NCI-H187 treated with DMSO at 0.1 percent for 48 hours (cell line): Measurements from ENCODE around the gene ZNF217.
A peak's percentile ranks its signal among the peaks of the same experiment; 100 is the strongest.
"Not testable (repeated sequence)": the region's sequence is repeated elsewhere in the genome, so short reads cannot be mapped to it uniquely, and the experiment has no call there.

ENCODE experiments used
- DNase-seq: peaks from one replicate; lab custom pipeline; 2025; lab: John Stamatoyannopoulos, UW

ZNF217 gene

GRCh38 chr20:53598140-53599043 lies 4.8 kb upstream of the ZNF217 start:
- DNase-seq: no peak

GRCh38 chr20:53597521-53598120 lies 4.0 kb upstream of the ZNF217 start:
- no peak for DNase-seq

- DNase-seq: no peak
Measured at GRCh38 chr20:53597030-53597482, 3.4 kb upstream of the ZNF217 start.

- peak; percentile 9 for DNase-seq
Measured at GRCh38 chr20:53596189-53597001, 2.8 kb upstream of the ZNF217 start.

GRCh38 chr20:53595742-53596141 lies 2.1 kb upstream of the ZNF217 start:
- DNase-seq: not testable (repeated sequence)

GRCh38 chr20:53595018-53595378 lies 1.4 kb upstream of the ZNF217 start:
- no peak for DNase-seq

GRCh38 chr20:53594068-53595017 lies 704 bp upstream of the ZNF217 start:
- peak; percentile 28 for DNase-seq

GRCh38 chr20:53592992-53593465 lies 610 bp downstream of the ZNF217 start:
- no peak for DNase-seq

- not testable (repeated sequence) for DNase-seq
Measured at GRCh38 chr20:53592454-53592991, 1.1 kb downstream of the ZNF217 start.

- not testable (repeated sequence) for DNase-seq
Measured at GRCh38 chr20:53591941-53592441, 1.6 kb downstream of the ZNF217 start.

GRCh38 chr20:53591206-53591741 lies 2.4 kb downstream of the ZNF217 start:
- DNase-seq: not testable (repeated sequence)

- not testable (repeated sequence) for DNase-seq
Measured at GRCh38 chr20:53590608-53591007, 3.0 kb downstream of the ZNF217 start.

- DNase-seq: not testable (repeated sequence)
Measured at GRCh38 chr20:53590122-53590521, 3.5 kb downstream of the ZNF217 start.

- DNase-seq: not testable (repeated sequence)
Measured at GRCh38 chr20:53589321-53590065, 4.1 kb downstream of the ZNF217 start.

- not testable (repeated sequence) for DNase-seq
Measured at GRCh38 chr20:53587157-53587703, 6.4 kb downstream of the ZNF217 start.

GRCh38 chr20:53586640-53587039 lies 7.0 kb downstream of the ZNF217 start:
- no peak for DNase-seq

GRCh38 chr20:53585910-53586309 lies 7.7 kb downstream of the ZNF217 start:
- DNase-seq: not testable (repeated sequence)

GRCh38 chr20:53585004-53585569 lies 8.6 kb downstream of the ZNF217 start:
- not testable (repeated sequence) for DNase-seq

- DNase-seq: not testable (repeated sequence)
Measured at GRCh38 chr20:53584550-53584913, 9.1 kb downstream of the ZNF217 start.
